CD14-positive monocyte (primary cell): ENCODE measurements around the gene FLOT2. TPM values are rescaled to one million over a fixed set of nuclear protein-coding genes. Genes with fewer than 3 reads are reported as not detected.

Source experiments
- DNase-seq, 3 donors: peaks; one replicate each; pipeline ENCODE4 v3.0.0-alpha.2; 2011 to 2022
- H2AFZ ChIP-seq: 2 replicates; pipeline ENCODE4 v1.6.0; 2012; ENCODE audit warnings: mild to moderate bottlenecking, low read depth, low read length, inconsistent platforms; ENCODE audit not compliant: insufficient read depth, poor library complexity, severe bottlenecking
- H3K27ac ChIP-seq, 2 donors: 1 replicate in 1 of 2; 2 replicates in 1 of 2; pipeline ENCODE4 v1.5.1; 2012 to 2013; ENCODE audit warnings: low read length in 2 of 2, control low read depth in 1 of 2, inconsistent platforms in 1 of 2, low read depth in 1 of 2, mild to moderate bottlenecking in 1 of 2
- H3K27me3 ChIP-seq, 2 donors: one replicate each; pipeline versions ENCODE4 v1.6.0 to v1.6.1; 2011 to 2013; ENCODE audit warnings: low read length in 2 of 2; ENCODE audit not compliant: control insufficient read depth in 2 of 2, insufficient read depth in 2 of 2
- H3K36me3 ChIP-seq, 2 donors: replicated peaks in 1 of 2; 1 replicate in 1 of 2; 2 replicates in 1 of 2; pipeline versions ENCODE4 v1.5.1 to v1.6.1; 2012 to 2013; ENCODE audit warnings: low read length in 2 of 2, control low read depth in 1 of 2, inconsistent platforms in 1 of 2, mild to moderate bottlenecking in 1 of 2; ENCODE audit not compliant: insufficient read depth in 2 of 2, control insufficient read depth in 1 of 2
- H3K4me1 ChIP-seq, 2 donors: 1 replicate in 1 of 2; 2 replicates in 1 of 2; pipeline versions ENCODE4 v1.5.1 to v1.6.1; 2012 to 2013; ENCODE audit warnings: low read length in 2 of 2, control low read depth in 1 of 2, inconsistent platforms in 1 of 2, mild to moderate bottlenecking in 1 of 2, moderate library complexity in 1 of 2; ENCODE audit not compliant: insufficient read depth in 2 of 2, control insufficient read depth in 1 of 2
- H3K4me2 ChIP-seq: replicated peaks from 2 replicates; pipeline ENCODE3; 2012; ENCODE audit warnings: low read length, moderate library complexity, mild to moderate bottlenecking; ENCODE audit not compliant: poor library complexity, severe bottlenecking; ENCODE audit errors: extremely low read depth
- H3K4me3 ChIP-seq, 3 experiments: fragments of 200-600 bp in 1 of 3; sonication (generic) in 1 of 3; replicated peaks in 1 of 3; 1 replicate in 2 of 3; 2 replicates in 1 of 3; pipeline ENCODE4 v1.5.1; 2011 to 2013; ENCODE audit warnings: low read length in 3 of 3, mild to moderate bottlenecking in 3 of 3, control low read depth in 2 of 3, low read depth in 2 of 3, inconsistent platforms in 1 of 3, moderate library complexity in 1 of 3
- H3K79me2 ChIP-seq: 2 replicates; pipeline ENCODE4 v1.6.0; 2012; ENCODE audit warnings: mild to moderate bottlenecking, control low read depth, inconsistent platforms, low read length, moderate library complexity; ENCODE audit not compliant: insufficient read depth
- H3K9ac ChIP-seq: 2 replicates; pipeline ENCODE4 v1.6.0; 2017; ENCODE audit warnings: low read length, mild to moderate bottlenecking; ENCODE audit not compliant: insufficient read depth, poor library complexity, severe bottlenecking
- H3K9me3 ChIP-seq, 2 donors: replicated peaks in 1 of 2; 1 replicate in 1 of 2; 2 replicates in 1 of 2; pipeline versions ENCODE4 v1.5.1 to v1.6.1; 2012 to 2013; ENCODE audit warnings: low read length in 2 of 2, control low read depth in 1 of 2; ENCODE audit not compliant: control insufficient read depth in 1 of 2, insufficient read depth in 1 of 2
- H4K20me1 ChIP-seq: 2 replicates; pipeline ENCODE4 v1.6.0; 2012; ENCODE audit warnings: mild to moderate bottlenecking, low read length, control low read depth, moderate library complexity; ENCODE audit not compliant: insufficient read depth
- H3K27ac Mint-ChIP-seq, 7 donors: one replicate each; pipeline ENCODE4 v1.8.0; 2020; ENCODE audit warnings: mild to moderate bottlenecking in 7 of 7, mixed read lengths in 7 of 7, moderate library complexity in 6 of 7, inconsistent platforms in 2 of 7
- H3K27me3 Mint-ChIP-seq, 3 donors: one replicate each; pipeline ENCODE4 v1.8.0; 2021 to 2022; ENCODE audit warnings: low read depth in 3 of 3, mild to moderate bottlenecking in 3 of 3, mixed read lengths in 3 of 3, moderate library complexity in 3 of 3, inconsistent platforms in 1 of 3
- H3K36me3 Mint-ChIP-seq, 2 donors: one replicate each; pipeline ENCODE4 v1.8.0; 2020; ENCODE audit warnings: mixed read lengths in 2 of 2, inconsistent platforms in 1 of 2, mild to moderate bottlenecking in 1 of 2
- H3K4me1 Mint-ChIP-seq: one replicate; pipeline ENCODE4 v1.8.0; 2020; ENCODE audit warnings: mild to moderate bottlenecking, mixed read lengths
- H3K4me3 Mint-ChIP-seq, 2 donors: one replicate each; pipeline ENCODE4 v1.8.0; 2020; ENCODE audit warnings: mild to moderate bottlenecking in 2 of 2, mixed read lengths in 2 of 2, moderate library complexity in 1 of 2
- H3K9me3 Mint-ChIP-seq, 7 donors: one replicate each; pipeline ENCODE4 v1.8.0; 2020 to 2022; ENCODE audit warnings: mixed read lengths in 7 of 7, mild to moderate bottlenecking in 6 of 7, moderate library complexity in 6 of 7, inconsistent platforms in 2 of 7
- WGBS: methylation state at CpG from one replicate; pipeline ENCODE4 v1.1.5; 2013; ENCODE audit warnings: missing lambda C conversion rate; ENCODE audit not compliant: insufficient coverage; 5-methylcytosine and 5-hydroxymethylcytosine counted together
- intact Hi-C, 2 donors: fragments of 100-400 bp; cut with micrococcal nuclease; formaldehyde crosslinking; loops; one replicate each; pipeline versions ENCODE4 v1.15.0 to v1.15.1; 2023
- polyA plus RNA-seq, 3 donors: library from polyadenylated mRNA; depleted of rRNA in 1 of 3; unstranded in 2 of 3; stranded (reverse) in 1 of 3; fragments of 300-500 nt in 2 of 3; fragments of >200 nt in 1 of 3; fragmentation: Illumina TruSeq in 2 of 3; gene quantifications; 1 replicate in 2 of 3; 2 replicates in 1 of 3; pipeline ENCODE4 v1.2.3, GENCODE V29; 2012 to 2021
- TF ChIP-seq, protein P1 (sequence below): fragments of 200-600 bp; IDR thresholded peaks from one replicate; pipeline ENCODE4 v1.8.0; 2022; ENCODE audit warnings: antibody characterized with exemption, mild to moderate bottlenecking

The FLOT2 gene
- polyA plus RNA-seq, 3 donors, result 138 to 271 (median 244) TPM

DNA sequence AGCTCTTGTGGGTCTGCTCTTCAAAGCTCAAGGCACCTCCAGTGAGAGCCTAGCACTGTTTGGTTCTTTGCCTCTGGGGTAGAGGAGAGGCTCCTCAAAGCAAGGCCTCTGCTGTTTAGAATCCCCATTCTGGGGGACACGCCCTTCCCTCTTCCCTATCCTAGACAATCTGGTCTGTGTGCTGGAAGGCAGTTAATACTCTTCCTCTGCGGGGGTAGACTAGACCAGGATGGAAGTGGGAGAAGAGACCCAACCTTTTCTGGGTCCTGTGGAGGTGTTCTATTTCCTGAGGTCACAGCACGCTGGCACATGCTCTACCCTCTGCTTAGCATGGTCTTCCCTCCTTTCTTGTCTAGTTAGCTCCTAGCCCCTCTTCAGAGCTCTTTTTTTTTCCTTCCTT is 35.0 kb downstream of the FLOT2 start:
- DNase-seq, result no peak
- Mint-ChIP-seq H3K4me1 (peaks cover 8% of the 10 kb centered on the region), H3K36me3 (peaks cover 28 to 41% of the 10 kb centered on the region in 2 donors), H3K27ac (peak overlapping the region in 3 of 7 donors; percentile 20 to 81 (median 33)), H3K27me3 (peaks cover 0 to 2% (median 0%) of the 10 kb centered on the region in 3 donors), H3K4me3 (no peak overlapping the region), H3K9me3 (no peaks in the 10 kb centered on the region)
- Histone ChIP-seq H3K4me3 (no peak overlapping the region), H3K4me1 (peaks cover 3 to 9% of the 10 kb centered on the region in 2 donors), H4K20me1 (no peaks in the 10 kb centered on the region), H3K27me3 (no peaks in the 10 kb centered on the region), H3K9ac (no peak overlapping the region), H3K9me3 (no peaks in the 10 kb centered on the region), H2AFZ (no peak overlapping the region), H3K4me2 (no peak overlapping the region), H3K79me2 (no peaks in the 10 kb centered on the region), H3K27ac (no peak overlapping the region), H3K36me3 (peaks cover 29 to 36% of the 10 kb centered on the region in 2 donors)
- TF ChIP-seq, protein P1, sequence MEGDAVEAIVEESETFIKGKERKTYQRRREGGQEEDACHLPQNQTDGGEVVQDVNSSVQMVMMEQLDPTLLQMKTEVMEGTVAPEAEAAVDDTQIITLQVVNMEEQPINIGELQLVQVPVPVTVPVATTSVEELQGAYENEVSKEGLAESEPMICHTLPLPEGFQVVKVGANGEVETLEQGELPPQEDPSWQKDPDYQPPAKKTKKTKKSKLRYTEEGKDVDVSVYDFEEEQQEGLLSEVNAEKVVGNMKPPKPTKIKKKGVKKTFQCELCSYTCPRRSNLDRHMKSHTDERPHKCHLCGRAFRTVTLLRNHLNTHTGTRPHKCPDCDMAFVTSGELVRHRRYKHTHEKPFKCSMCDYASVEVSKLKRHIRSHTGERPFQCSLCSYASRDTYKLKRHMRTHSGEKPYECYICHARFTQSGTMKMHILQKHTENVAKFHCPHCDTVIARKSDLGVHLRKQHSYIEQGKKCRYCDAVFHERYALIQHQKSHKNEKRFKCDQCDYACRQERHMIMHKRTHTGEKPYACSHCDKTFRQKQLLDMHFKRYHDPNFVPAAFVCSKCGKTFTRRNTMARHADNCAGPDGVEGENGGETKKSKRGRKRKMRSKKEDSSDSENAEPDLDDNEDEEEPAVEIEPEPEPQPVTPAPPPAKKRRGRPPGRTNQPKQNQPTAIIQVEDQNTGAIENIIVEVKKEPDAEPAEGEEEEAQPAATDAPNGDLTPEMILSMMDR, result no peak
- intact Hi-C loops, result no loop called here
- WGBS, result no CpG with 5 or more reads among the region's 3 CpGs

DNA sequence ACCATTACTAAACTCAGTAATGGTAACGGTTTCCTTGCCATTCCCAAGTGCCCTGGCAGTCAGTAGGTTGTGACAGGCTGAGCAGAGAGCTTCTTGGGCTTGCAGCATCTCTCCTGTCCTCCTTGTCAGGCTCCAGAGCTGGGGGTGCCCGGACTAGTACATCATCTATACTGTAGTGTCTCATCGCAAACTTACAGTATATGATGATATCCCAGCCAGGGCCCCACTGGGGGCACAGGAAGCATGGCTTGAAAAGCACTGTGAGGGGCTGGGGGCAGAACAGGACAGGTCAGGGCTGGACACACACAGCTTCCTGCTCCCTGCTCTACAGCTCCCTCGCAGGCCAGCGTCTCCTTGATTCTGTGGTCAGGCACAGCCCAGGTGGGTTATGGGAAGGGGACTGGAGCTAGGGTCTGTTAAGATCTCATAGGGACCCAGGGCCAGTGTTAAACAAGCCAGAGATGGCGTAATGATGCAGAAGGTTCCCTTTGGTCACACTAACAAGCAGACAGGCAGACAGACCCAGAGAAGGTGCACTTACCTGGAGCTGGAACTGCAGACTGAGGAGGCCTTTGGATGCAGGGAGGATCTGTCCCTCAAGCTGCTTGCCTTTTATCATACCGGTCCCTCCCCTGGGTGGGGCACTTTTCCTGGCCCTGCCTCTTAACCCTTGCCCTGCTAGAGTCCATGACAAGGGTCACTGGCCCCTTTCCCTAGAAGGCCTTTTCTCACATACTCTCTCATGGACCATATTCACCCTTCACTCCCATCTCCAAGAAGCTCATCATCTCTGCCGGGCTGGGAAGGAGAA is 35.9 kb downstream of the FLOT2 start:
- intact Hi-C loops, result no loop called here
- no peak overlapping the region for H3K4me3 Mint-ChIP-seq
- peaks cover 0 to 2% (median 0%) of the 10 kb centered on the region in 3 donors for H3K27me3 Mint-ChIP-seq
- peak overlapping the region in 1 of 7 donors; percentile 50 for H3K27ac Mint-ChIP-seq
- TF ChIP-seq, protein P1, result no peak
- H3K4me1 Mint-ChIP-seq, result peaks cover 8% of the 10 kb centered on the region
- Histone ChIP-seq H2AFZ (no peak overlapping the region), H3K27ac (no peak overlapping the region), H3K4me3 (no peak overlapping the region), H4K20me1 (no peaks in the 10 kb centered on the region), H3K4me2 (no peak overlapping the region), H3K36me3 (peaks cover 32 to 40% of the 10 kb centered on the region in 2 donors), H3K9ac (no peak overlapping the region), H3K9me3 (no peaks in the 10 kb centered on the region), H3K27me3 (no peaks in the 10 kb centered on the region), H3K4me1 (peaks cover 3 to 9% of the 10 kb centered on the region in 2 donors), H3K79me2 (no peaks in the 10 kb centered on the region)
- peaks cover 32 to 50% of the 10 kb centered on the region in 2 donors for H3K36me3 Mint-ChIP-seq
- no peaks in the 10 kb centered on the region for H3K9me3 Mint-ChIP-seq
- 82% methylated on average over 5 of the region's 8 CpGs for WGBS
- DNase-seq, result no peak
